GM21825 (cell line): ENCODE measurements around the gene MBOAT7.

ENCODE experiments used
- ATAC-seq: cut with Tn5 transposase; IDR thresholded peaks from one replicate; pipeline ENCODE4 v1.9.1; 2021; ENCODE audit warnings: mild to moderate bottlenecking, moderate library complexity; ENCODE audit not compliant: unreplicated experiment

The MBOAT7 gene

DNA sequence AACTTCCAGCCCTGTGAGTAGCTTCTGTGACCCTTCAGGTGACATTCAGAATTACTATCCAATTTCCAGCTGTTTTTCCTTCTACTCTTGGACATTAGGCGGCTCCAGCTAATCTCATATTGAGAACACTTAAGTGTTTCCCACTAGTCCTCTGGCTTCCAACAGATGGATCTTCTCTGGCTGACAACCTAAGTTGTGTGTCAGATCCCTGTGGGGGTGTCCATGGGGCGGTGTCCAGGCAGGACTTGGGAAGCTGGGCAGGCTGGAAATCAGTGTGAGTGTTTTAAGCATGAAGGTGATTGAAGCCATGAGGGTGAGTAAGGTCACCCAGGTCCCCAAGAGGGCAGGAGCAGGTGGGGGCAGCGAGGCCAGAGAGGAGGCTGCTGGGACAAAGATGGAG, 41.7 kb downstream of the MBOAT7 start:
- no peak for ATAC-seq

DNA sequence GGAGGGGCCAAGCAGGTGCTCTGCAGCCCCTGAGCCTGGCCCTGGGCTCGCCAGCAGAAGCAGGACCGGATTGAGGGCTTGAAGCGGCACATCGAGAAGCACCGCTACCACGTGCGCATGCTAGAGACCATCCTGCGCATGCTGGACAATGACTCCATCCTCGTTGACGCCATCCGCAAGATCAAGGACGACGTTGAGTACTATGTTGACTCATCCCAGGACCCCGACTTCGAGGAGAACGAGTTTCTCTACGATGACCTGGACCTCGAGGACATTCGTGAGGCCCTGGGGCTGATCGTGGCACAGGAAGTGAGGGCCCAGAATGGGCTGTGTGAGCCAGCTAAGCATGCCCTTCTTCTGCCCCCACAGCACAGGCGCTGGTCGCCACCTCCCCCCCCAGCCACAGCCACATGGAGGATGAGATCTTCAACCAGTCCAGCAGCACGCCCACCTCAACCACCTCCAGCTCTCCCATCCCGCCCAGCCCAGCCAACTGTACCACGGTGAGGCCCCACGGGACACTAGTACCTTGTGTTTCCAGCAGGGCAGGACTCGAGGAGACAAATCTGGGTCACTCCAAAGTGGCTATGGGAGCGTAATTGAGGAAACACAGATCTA, 43.7 kb downstream of the MBOAT7 start:
- no peak for ATAC-seq

DNA sequence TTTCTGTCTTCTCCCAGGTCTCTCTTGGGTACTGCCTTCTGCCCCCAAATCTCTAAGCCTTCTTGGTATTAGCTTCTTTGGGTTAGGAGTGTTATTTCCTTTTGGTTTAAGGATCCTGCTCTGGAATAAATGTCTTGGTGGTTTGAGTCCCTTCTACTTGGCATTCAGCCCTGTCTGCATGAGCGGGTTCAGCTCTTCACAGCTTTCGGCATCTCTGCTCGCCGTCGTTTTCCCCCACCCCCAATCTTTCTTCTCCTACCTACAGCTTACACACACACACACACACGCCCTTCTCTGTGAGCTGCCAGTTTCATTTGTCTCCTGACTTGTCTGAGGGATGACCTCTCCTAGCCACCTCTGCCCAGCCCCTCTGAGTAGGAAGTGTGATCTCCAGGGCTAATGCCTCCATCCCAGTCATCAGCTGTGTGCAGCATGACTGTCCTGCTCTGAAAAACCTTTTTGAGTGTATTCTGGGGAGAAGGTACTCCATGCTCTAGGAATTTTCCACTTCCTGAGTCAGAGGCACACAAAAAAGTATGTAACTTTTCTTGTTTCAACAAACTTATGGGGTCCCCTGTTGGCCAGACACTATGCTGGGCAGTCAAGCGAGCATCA, 47.1 kb downstream of the MBOAT7 start:
- ATAC-seq: no peak

DNA sequence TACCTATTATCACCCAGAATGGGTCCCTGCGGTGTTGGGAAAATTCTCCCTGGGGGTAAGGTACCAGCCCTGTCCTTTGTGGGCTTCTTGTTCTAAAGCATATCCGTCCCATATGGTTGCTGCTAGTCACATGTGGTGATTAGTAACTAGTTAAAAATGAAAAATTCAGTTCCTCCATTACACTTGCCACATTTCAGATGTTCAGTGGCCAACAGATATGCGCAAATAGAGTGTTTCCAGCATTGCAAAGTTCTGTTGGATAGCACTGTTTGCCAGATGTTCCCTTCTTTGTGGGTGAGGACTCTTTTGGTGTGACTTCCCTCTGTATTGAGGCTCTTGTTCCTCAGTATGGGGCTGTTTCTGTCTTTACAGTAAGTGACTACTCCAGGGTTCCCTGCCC, 48.0 kb downstream of the MBOAT7 start:
- ATAC-seq: no peak

DNA sequence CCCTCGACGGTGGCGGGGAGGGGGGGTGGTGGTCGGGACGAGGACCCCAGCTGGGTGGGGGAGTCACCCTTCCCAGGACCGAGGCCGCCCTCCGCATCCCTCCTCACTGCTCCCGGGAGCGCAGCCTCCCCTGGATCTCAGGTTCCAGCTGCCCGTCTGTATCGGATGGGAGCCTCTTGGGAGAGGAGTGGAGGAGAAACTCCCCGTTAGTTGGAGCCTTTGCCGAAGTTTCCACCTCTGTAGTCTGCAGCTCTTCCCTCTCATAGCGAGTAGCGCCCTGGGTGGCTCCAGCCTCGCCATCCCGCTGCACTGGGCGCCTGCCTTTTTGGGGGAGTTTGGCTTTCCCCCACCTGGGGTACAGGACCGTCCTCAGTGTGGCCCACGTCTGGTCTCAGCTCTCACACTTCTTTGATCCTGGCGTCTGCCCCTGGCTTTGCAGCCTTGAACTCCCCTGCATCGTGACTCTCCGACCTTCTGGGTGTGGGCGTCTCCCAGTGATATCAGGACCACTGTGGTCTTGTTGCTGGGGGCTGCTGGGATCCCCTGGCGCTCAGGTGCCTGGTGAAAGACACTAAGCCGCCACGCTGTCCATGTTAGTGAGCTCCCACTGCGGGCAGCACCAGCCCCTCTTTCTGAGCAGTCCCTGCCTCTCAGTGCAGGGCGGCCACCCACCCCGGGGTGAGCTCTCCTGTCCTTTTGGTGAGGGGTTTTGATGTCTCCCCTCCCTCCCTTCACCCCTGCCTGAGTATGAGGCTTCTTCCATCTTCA, 50.7 kb downstream of the MBOAT7 start:
- ATAC-seq: no peak

DNA sequence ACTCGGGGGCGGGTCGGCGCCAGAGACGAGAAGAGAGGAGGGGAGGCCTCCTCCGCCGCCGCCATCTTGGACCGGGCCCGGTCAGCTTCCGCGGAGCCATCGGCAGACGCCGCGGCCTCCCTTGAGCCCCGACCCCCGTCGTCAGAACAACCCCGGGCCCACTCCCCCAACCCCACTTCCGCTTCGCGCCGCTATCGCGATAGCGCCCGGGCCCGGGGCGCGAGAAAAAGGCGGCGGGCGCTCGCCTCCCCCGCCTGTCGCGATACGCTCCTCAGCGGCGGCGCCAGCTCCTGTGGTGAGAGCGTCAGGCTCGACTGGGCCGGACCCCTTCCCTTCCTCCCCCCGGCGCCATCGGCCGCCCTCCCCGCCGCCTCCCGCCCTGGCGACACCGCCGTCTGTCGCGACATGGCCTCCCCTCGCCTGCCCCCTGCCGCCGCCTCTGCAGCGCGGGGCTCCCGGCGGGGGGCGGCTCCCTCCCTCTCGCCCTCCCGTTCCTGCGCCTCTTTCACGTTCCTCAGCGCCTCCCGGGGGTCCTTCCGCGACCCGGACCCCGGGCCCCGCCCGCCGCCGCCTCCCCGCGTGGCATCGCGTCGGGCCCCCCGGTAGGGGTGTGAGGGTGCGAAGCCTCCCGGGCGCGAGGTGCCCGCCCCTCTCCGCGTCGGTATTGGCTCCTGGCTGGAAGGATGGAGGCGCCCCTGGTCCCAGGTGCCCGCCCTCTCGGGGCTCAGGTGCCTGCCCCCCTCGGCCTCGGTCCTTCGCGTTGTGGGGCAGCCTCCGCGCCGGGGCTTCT, 51.5 kb downstream of the MBOAT7 start, which contains the start of gene CNOT3:
Gene CNOT3 (plus strand): TSS at position 64 of the 790 bp plus-strand sequence. CDS start 5,217 bp downstream, outside the sequence.
- ATAC-seq: no peak

DNA sequence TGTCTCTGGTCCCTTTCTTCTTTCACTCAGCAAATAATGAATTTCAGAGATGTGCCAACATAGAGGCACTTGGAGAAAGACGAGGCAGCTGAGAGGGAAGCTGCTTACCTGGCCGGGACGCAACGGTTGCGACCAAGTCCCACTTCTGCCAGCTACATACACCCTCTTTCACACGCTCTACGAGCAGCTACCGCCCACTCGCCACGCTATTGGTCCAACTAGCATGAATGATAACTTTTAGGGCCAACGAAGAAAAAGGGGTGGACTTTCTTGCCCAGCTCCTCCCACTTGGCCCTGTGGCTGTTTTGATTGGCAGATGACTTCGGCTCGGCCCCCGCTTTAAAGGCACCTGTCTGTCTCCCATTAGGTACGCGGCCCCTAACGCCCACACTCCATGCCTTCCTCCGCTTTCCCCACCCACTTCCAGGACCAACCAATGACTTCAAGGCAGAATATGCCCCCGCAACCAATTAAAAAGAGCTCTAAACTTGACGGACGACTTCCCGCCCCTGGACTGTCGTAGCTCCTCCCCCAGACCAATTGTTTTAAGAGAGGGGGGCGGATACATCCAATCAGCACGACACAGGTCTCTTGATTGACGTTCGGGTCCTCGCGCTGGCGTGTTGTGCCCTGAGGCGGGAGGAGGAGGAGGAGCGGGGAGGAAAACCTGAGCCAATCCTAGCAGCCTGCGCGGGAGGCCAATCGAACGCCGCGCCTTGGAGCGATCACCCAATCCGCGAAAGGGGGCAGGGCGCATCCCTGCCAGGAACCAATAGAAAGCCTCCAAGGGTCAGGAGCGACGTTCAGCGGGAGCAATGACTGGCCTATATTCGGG, 52.3 kb downstream of the MBOAT7 start:
- peak; percentile 74 for ATAC-seq

DNA sequence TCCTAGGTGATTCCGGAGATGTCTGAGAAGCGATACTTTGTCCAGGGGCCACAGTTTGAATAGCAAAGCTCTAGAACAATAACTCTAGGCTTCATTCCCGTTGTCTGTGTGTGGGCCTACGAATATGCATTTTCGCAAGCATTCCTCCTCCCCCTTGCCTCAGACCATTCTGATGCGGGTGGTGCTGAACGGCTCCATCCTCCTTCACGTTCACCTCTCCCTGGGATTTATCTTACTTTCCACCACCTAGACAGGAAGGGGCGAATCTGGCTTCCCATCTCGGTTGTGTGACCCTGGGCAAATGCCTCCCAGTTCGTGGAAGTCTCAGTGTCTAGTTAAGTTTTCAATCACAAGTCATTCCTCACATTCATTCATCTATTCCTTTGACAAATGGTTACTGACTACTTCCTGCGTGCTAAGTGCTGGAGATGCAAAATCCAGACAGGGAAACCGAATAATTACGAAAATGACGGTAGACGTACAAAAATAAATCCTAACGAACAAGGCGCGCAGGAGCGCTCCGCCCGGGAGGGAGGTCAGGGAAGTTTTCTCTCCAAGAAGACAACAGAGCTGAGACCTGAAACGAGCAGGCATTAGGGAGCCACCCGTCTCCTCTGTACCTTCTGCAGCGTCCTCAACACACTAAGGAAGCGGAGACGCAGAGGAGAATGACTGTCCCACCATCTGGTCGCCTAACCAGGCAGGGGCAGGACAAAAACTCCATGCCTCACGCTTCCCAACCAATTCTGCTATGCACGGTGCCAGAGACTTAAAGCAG, 53.1 kb downstream of the MBOAT7 start:
- no peak for ATAC-seq

DNA sequence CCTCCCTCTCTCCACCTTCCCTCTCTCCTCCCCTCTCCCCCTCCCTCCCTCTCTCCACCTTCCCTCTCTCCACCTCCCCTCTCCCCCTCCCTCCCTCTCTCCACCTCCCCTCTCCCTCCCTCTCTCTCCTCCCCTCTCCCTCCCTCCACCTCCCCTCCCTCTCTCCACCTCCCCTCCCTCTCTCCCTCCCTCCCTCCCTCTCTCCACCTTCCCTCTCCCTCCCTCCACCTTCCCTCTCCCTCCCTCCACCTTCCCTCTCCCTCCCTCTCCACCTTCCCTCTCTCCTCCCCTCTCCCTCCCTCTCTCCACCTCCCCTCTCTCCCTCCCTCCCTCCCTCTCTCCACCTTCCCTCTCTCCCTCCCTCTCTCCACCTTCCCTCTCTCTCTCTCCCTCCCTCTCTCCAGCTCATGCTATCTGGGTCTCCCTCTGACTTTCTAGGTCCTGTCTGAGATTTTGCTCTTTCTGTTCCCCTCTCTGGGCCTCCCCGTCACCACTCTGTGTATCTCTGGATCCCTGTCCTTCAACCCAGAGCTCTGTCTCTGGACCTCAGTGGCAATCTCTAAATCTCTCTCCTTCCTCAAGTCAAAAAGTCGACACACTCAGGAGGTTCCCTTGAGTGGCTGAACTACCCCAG, 55.3 kb downstream of the MBOAT7 start:
- no peak for ATAC-seq

DNA sequence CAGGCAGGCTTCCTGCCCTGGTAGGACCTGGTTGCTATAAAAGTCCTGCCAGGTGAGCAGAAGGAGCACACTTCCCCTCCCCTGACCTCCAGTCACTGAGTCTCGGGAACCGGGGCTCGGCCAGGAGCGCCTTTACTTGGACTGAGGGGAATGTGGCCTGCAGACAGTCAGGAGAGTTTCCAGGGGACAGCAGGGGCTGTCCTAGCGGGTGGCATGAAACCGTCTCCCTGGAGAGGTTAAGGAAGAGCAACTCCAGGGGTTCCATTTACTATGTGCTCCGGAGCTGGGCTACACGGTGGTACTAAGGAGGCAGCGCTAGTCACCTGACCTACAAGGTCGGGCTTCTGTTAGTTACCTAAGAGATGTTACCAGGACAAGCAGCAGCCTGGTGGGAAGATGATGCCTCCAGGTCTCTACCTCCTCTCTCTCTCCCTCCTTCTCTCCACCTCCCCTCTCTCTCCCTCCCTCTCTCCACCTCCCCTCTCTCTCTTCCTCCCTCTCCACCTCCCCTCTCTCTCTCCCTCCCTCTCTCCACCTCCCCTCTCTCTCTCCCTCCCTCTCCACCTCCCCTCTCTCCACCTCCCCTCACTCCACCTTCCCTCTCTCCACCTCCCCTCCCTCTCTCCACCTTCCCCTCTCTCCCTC, 55.9 kb downstream of the MBOAT7 start:
- ATAC-seq: no peak

DNA sequence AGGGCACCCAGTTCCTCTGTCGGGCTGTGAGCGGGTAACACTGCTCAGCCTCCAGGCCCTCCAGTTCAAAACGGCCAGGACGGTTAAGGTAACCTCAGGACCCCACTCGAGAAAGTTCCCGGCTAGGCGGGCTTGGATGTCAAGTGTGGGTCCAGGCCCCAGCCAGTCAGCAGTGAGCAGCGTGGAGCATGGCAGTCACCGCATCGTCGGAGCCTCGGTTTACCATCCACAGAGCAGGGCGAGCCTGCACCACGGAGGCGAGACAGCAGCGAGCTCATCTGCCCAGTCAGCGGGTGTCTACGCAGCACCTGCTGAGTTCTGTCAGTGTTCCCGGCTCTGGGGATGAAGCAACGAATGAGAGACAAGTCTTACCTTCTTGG, 59.8 kb downstream of the MBOAT7 start:
- no peak for ATAC-seq

DNA sequence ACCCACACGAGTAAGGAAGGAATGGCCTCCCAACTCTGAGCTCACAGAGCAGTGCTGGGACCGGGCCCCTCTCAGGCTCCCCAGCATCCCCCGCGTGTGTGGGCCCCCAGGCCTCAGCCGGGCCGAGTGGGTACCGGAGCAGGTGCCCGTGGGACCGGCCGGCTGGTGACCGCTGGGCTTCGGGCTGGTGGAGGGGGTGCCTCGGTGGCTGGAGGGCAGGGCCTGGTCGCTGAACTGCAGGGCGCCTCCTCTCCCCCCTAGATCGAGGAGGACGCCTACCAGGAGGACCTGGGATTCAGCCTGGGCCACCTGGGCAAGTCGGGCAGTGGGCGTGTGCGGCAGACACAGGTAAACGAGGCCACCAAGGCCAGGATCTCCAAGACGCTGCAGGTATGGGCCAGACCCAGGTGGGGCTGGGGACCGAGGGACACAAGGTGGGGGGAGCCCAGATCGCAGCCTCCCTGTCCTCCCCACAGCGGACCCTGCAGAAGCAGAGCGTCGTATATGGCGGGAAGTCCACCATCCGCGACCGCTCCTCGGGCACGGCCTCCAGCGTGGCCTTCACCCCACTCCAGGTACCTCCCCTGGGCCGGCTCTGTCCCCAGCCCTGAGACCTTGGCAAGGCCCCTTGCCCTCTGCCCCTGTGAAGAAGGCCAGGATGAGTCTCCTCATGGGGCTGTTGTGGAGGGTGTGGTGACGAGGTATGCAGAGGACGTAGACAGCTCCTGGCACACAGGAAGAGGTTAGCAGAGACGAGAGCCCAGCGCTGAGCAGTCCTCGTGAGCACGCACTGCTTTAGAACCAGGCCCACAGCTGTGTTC, 60.4 kb downstream of the MBOAT7 start:
- ATAC-seq: no peak

DNA sequence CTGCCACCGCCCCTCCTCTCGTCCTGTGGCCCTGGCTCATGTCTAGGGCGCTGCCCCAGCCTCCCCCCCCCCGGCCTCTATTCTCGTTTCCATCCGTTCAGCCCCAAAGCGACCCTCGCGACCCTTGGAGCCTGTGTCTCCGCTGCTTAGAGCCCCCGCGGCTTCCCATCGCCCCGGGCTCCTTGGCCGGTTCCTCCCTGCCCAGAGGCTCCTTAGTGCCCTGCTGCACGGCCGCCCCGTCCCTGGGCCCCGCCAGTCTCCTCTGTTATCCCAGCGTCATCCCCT, 61.0 kb downstream of the MBOAT7 start:
- no peak for ATAC-seq

DNA sequence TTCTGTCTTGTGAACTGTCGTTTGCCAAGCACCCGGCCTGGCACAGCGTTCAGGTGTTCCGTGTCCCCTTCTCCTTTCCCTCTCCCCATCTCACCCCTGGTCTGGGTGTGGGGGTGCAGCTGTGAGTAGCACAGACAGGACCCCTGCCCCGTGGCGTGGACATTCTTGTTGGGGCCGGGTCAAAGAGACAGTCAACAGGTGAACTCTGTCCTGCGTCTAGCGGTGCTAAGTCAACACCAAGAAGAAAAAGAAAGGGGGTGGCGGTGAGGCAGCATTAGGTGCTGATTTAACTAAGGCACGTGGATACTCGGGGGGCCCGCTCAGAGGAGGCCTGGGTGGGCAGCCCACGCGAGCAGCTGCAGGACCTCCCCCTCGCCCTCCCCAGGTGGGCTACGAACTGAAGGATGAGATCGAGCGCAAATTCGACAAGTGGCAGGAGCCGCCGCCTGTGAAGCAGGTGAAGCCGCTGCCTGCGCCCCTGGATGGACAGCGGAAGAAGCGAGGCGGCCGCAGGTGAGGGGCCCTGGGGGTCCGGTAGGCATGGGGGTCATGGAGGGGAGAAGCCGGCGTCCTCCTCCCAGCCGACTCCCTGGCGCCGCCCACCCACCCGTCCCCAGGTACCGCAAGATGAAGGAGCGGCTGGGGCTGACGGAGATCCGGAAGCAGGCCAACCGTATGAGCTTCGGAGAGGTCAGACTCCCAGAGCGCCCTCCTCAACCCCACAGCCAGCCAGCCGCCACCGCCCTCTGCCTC, 61.5 kb downstream of the MBOAT7 start:
- ATAC-seq: no peak

DNA sequence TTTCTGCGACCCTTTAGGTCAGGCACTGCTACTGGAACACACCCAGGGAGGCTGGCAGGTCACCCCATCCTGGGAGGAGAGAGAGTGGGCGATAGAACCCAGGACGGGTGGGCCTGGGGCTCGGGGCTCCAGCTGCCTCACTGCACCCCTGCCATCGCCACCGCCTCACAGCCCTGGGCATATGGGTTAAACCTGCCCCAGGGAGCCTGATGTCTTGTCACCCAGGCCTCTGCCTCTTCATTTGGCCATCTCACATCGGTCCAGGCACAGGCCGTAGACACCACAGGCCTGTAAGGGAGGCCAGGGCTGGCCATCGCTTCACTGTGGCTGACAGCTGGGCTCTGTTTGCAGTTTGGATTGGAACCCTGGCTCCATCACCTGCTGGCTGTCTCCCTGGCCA, 63.7 kb downstream of the MBOAT7 start:
- ATAC-seq: no peak

DNA sequence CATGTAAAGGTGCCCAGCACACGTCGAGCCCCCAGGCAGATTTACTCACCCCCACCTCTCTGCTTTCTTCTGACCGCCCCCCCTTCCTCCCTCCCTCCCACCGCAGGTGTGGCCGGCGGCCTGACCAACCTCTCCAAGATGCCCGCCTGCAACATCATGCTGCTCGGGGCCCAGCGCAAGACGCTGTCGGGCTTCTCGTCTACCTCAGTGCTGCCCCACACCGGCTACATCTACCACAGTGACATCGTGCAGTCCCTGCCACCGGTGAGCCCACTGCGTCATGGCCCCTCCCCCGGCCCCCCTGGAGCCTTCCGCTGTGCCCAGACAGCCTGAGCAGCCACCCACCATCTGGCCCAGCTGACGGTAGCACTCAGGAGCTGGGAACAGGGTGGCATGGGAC, 65.0 kb downstream of the MBOAT7 start:
- no peak for ATAC-seq

DNA sequence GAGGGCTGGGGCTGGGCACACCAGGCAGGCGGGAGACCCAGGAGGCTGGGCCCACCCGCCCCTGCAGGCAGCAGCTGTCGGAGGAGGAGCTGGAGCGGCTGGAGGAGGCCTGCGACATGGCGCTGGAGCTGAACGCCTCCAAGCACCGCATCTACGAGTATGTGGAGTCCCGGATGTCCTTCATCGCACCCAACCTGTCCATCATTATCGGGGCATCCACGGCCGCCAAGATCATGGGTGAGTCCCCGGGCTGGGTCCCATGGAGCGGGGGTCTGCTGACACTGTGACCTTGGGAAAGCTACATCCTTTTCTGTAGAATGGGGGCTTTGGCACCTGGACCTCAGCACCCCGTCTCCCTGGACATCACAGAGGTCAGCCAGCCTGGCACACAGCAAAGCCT, 65.7 kb downstream of the MBOAT7 start:
- no peak for ATAC-seq
